Urinary bladder (tissue), 4 donors: Measurements from ENCODE around the gene FBXW11. TPM values are rescaled to one million over a fixed set of nuclear protein-coding genes. Genes with fewer than 3 reads are reported as not detected.
A peak's percentile ranks its signal among the peaks of the same experiment; 100 is the strongest.

Experiments
- DNase-seq: peaks from one replicate; pipeline ENCODE4 v3.0.0-alpha.2; 2015; ENCODE audit errors: extremely low spot score
- H3K27ac ChIP-seq: one replicate; pipeline ENCODE4 v1.5.1; 2013; ENCODE audit warnings: low read depth, mild to moderate bottlenecking, moderate library complexity
- H3K36me3 ChIP-seq: one replicate; pipeline ENCODE4 v1.6.1; 2013; ENCODE audit warnings: mild to moderate bottlenecking, moderate library complexity; ENCODE audit not compliant: insufficient read depth
- H3K4me1 ChIP-seq: one replicate; pipeline ENCODE4 v1.6.1; 2013; ENCODE audit warnings: mild to moderate bottlenecking, moderate library complexity; ENCODE audit not compliant: insufficient read depth
- H3K4me3 ChIP-seq: one replicate; pipeline ENCODE4 v1.5.1; 2013; ENCODE audit warnings: low read depth, low read length
- WGBS: extraction: QIAGEN DNeasy Blood & Tissue Kit; methylation state at CpG from one replicate; pipeline ENCODE4 v1.1.7; 2013; 5-methylcytosine and 5-hydroxymethylcytosine counted together
- polyA plus RNA-seq: library from polyadenylated mRNA; stranded (reverse); fragments of 200-250 nt; gene quantifications from one replicate; pipeline ENCODE4 v1.2.3, GENCODE V29; 2013
- total RNA-seq: library from RNA; depleted of rRNA; stranded (reverse); fragments of >200 nt; gene quantifications from one replicate; pipeline ENCODE4 v1.2.3, GENCODE V29; 2014
- donor health status: healthy with polysubstance abuse.
- donor health status: healthy.

The FBXW11 gene
- total and polyA plus RNA-seq, 2 donors, result 28.3 to 81.3 TPM

- H3K27ac ChIP-seq, result peak overlapping the region; percentile 96
- WGBS, result 23% methylated on average over 37 of the region's 37 CpGs
- H3K4me3 ChIP-seq, result peak overlapping the region; percentile 84
- DNase-seq, result no peak
- no peaks in the 10 kb centered on the region for H3K4me1 ChIP-seq
- no peaks in the 10 kb centered on the region for H3K36me3 ChIP-seq
Observed at GRCh38 chr5:172007175-172008110, 1.0 kb upstream of the FBXW11 start.

GRCh38 chr5:172005708-172006320 is 624 bp downstream of the FBXW11 start:
- Histone ChIP-seq H3K27ac (peak overlapping the region; percentile 96), H3K4me3 (peak overlapping the region; percentile 84), H3K36me3 (no peaks in the 10 kb centered on the region), H3K4me1 (peaks cover 2% of the 10 kb centered on the region)
- no peak for DNase-seq
- under 1% methylated on average over 34 of the region's 34 CpGs for WGBS

- peaks cover 2% of the 10 kb centered on the region for H3K4me1 ChIP-seq
- no peak for DNase-seq
- peak overlapping the region; percentile 24 for H3K27ac ChIP-seq
- H3K36me3 ChIP-seq, result no peaks in the 10 kb centered on the region
- peak overlapping the region; percentile 84 for H3K4me3 ChIP-seq
- WGBS, result 39% methylated on average over 3 of the region's 3 CpGs
Observed at GRCh38 chr5:172004824-172005237, 1.6 kb downstream of the FBXW11 start.

GRCh38 chr5:172003746-172004145 is 2.7 kb downstream of the FBXW11 start:
- WGBS, result 15% methylated on average over 1 of the region's 1 CpG

GRCh38 chr5:172002840-172003512 is 3.5 kb downstream of the FBXW11 start:
- WGBS, result 74% methylated on average over 6 of the region's 6 CpGs
- DNase-seq, result no peak
- H3K36me3 ChIP-seq, result no peaks in the 10 kb centered on the region
- peaks cover 2% of the 10 kb centered on the region for H3K4me1 ChIP-seq
- H3K4me3 ChIP-seq, result no peak overlapping the region
- no peak overlapping the region for H3K27ac ChIP-seq

More at GRCh38 chr5:172003746-172004145, 2.7 kb downstream of the FBXW11 start:
- Histone ChIP-seq H3K4me1 (peaks cover 2% of the 10 kb centered on the region), H3K27ac (no peak overlapping the region), H3K4me3 (no peak overlapping the region), H3K36me3 (no peaks in the 10 kb centered on the region)
- DNase-seq, result no peak

- Histone ChIP-seq H3K27ac (no peak overlapping the region), H3K4me1 (peaks cover 2% of the 10 kb centered on the region), H3K36me3 (no peaks in the 10 kb centered on the region), H3K4me3 (no peak overlapping the region)
- DNase-seq, result no peak
- WGBS, result 39% methylated on average over 2 of the region's 2 CpGs
Observed at GRCh38 chr5:172002310-172002709, 4.1 kb downstream of the FBXW11 start.

- Histone ChIP-seq H3K27ac (no peak overlapping the region), H3K4me1 (peaks cover 3% of the 10 kb centered on the region), H3K36me3 (no peaks in the 10 kb centered on the region), H3K4me3 (no peak overlapping the region)
- 87% methylated on average over 5 of the region's 5 CpGs for WGBS
- no peak for DNase-seq
Observed at GRCh38 chr5:171999877-172000276, 6.6 kb downstream of the FBXW11 start.

- 94% methylated on average over 2 of the region's 2 CpGs for WGBS
- no peak for DNase-seq
- Histone ChIP-seq H3K36me3 (no peaks in the 10 kb centered on the region), H3K4me1 (peaks cover 3% of the 10 kb centered on the region), H3K4me3 (no peak overlapping the region), H3K27ac (no peak overlapping the region)
Observed at GRCh38 chr5:171999100-171999499, 7.3 kb downstream of the FBXW11 start.

GRCh38 chr5:171997011-171997410 is 9.4 kb downstream of the FBXW11 start:
- H3K4me1 ChIP-seq, result peaks cover 3% of the 10 kb centered on the region
- DNase-seq, result no peak
- WGBS, result 58% methylated on average over 3 of the region's 3 CpGs
- no peak overlapping the region for H3K27ac ChIP-seq
- H3K4me3 ChIP-seq, result no peak overlapping the region
- no peaks in the 10 kb centered on the region for H3K36me3 ChIP-seq

- DNase-seq, result no peak
- Histone ChIP-seq H3K36me3 (no peaks in the 10 kb centered on the region), H3K4me3 (no peak overlapping the region), H3K4me1 (peaks cover 1% of the 10 kb centered on the region), H3K27ac (no peak overlapping the region)
- 84% methylated on average over 2 of the region's 2 CpGs for WGBS
Observed at GRCh38 chr5:171992813-171993212, 13.6 kb downstream of the FBXW11 start.

GRCh38 chr5:171992305-171992704 is 14.1 kb downstream of the FBXW11 start:
- Histone ChIP-seq H3K4me3 (no peak overlapping the region), H3K36me3 (no peaks in the 10 kb centered on the region), H3K4me1 (peaks cover 1% of the 10 kb centered on the region), H3K27ac (no peak overlapping the region)
- no peak for DNase-seq
- WGBS, result 93% methylated on average over 3 of the region's 3 CpGs

- 97% methylated on average over 7 of the region's 7 CpGs for WGBS
- H3K4me3 ChIP-seq, result no peak overlapping the region
- no peak for DNase-seq
- H3K36me3 ChIP-seq, result no peaks in the 10 kb centered on the region
- H3K4me1 ChIP-seq, result no peaks in the 10 kb centered on the region
- no peak overlapping the region for H3K27ac ChIP-seq
Observed at GRCh38 chr5:171990713-171991015, 15.8 kb downstream of the FBXW11 start.

GRCh38 chr5:171989946-171990712 is 16.3 kb downstream of the FBXW11 start:
- Histone ChIP-seq H3K27ac (no peak overlapping the region), H3K4me1 (no peaks in the 10 kb centered on the region)

More at GRCh38 chr5:171989946-171990712, 16.3 kb downstream of the FBXW11 start:
- DNase-seq, result no peak
- Histone ChIP-seq H3K36me3 (no peaks in the 10 kb centered on the region), H3K4me3 (no peak overlapping the region)
